HG02885 (cell line): ENCODE data around the gene FIG4.
A peak's percentile ranks its signal among the peaks of the same experiment; 100 is the strongest.
"Not testable (repeated sequence)": the region's sequence is repeated elsewhere in the genome, so short reads cannot be mapped to it uniquely, and the experiment has no call there.

ENCODE experiments used
- ATAC-seq: cut with Tn5 transposase; IDR thresholded peaks from one replicate; pipeline ENCODE4 v1.9.1; 2021; ENCODE audit warnings: mild to moderate bottlenecking; ENCODE audit not compliant: unreplicated experiment, poor library complexity

Gene FIG4

GRCh38 chr6:109793021-109793420 lies 101.9 kb downstream of the FIG4 start:
- no peak for ATAC-seq

DNA sequence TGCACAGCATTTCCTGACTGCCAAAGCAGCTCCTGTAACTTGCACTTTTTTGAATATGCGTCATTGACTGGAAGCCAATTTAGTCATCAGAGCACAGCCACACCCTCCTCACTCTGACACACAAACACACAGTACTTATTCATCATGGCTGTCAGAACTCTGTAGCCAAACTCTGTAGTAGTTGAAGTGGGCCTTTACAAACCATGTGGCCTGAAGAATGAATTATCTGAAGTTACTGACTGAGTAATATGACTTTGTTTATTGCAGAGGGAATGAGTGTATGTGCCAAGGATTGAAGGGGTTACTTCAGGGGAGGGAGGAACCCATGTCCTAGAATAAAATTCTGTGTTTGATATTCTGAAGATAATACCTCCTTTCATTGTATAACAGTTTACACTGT lies 102.7 kb downstream of the FIG4 start:
- ATAC-seq: peak; percentile 49

GRCh38 chr6:109794201-109794923 lies 103.3 kb downstream of the FIG4 start:
- peak; percentile 70 for ATAC-seq

DNA sequence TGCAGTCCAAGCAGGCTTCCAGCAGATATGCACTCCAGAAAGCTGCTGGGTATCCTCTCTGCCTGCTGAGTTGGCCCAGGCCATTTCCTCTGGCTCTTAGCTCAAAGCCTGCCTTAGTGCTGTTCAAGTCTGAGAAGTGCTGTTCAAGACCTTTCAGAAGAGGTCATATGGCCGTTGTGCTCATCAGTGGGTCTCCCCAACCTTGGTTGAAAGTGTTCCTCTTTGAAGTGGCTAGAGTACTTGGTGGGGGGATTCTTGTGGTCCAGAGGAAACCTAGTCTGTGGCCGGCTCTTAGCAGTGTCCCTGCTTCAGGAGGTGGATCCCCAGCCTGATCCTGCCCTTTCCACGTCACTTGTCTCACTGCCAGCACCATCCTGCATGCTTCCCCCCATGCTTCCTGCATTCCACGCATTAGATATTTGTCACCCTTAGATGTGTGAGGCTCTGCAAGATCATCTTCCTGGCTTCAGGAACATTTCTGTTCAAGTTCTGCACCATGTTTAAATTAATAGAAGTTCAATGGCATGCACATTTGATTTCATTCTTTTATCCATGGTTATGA lies 105.0 kb downstream of the FIG4 start:
- peak; percentile 38 for ATAC-seq

- no peak for ATAC-seq
Measured at GRCh38 chr6:109799129-109799528, 108.0 kb downstream of the FIG4 start.

DNA sequence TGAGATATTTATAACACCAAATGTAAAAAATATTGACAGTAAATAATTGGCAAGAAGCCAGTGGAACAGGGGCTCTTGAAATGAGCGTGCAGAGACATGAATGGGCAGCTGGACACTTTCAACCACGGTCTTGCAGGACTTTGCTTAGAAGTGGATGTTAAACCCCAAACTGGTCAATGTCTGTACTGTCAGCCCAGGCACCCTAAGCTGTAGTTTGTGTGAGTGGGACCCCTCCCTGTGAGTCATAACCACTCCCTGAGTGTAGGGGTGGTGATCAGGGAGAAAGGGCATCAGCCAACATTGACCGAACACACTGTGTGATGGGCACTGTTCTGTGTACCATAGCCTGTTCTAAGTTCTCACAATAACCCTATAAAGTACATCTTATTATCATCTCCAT lies 108.6 kb downstream of the FIG4 start:
- ATAC-seq: no peak

GRCh38 chr6:109800771-109801170 lies 109.7 kb downstream of the FIG4 start:
- no peak for ATAC-seq

DNA sequence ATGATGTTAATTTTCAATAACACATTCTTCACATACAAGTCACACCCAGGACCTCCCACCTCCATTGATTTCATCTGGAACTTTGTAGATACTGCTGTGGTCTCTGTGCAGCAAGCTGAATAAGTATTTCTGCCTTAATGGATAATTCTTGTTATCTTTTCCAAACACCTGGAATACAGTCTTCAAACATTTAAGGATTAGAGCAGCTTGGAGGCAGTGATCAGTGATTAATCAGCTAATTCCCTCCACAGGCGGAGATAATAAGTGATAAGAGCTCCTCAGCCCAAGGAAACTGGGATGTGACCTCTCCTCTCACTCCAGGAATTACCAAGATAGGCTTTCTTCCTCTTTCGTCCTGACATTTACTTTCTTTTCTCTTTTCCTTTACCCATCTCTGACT lies 110.7 kb downstream of the FIG4 start:
- ATAC-seq: no peak

GRCh38 chr6:109804020-109804419 lies 112.9 kb downstream of the FIG4 start:
- ATAC-seq: no peak

GRCh38 chr6:109807881-109808280 lies 116.8 kb downstream of the FIG4 start:
- no peak for ATAC-seq

- peak; percentile 41 for ATAC-seq
Measured at GRCh38 chr6:109808837-109809236, 117.7 kb downstream of the FIG4 start.

GRCh38 chr6:109815054-109815453 lies 124.0 kb downstream of the FIG4 start:
- ATAC-seq: no peak

- no peak for ATAC-seq
Measured at GRCh38 chr6:109816452-109817374, 125.6 kb downstream of the FIG4 start.

- peak; percentile 79 for ATAC-seq
Measured at GRCh38 chr6:109820706-109821350, 129.7 kb downstream of the FIG4 start.

- no peak for ATAC-seq
Measured at GRCh38 chr6:109821428-109821827, 130.3 kb downstream of the FIG4 start.

DNA sequence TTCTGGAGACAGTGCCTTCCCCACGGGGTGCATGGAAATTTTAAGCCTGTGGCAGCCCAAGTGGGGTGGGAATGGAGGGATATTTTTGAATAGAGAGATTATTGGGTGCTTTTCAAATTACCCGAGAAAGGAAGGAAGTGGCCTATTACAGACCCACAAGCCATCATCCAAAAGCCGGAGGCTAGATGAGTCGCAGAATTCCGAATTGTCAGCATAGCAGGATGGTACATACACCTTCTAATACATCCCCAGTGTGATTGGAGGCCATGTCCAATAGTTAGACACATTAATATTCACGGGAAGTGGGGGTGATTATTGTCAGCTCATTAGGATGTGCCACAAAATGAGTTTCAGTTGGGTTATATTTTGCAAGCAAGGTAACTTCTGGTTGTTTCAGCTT lies 133.0 kb downstream of the FIG4 start:
- no peak for ATAC-seq

DNA sequence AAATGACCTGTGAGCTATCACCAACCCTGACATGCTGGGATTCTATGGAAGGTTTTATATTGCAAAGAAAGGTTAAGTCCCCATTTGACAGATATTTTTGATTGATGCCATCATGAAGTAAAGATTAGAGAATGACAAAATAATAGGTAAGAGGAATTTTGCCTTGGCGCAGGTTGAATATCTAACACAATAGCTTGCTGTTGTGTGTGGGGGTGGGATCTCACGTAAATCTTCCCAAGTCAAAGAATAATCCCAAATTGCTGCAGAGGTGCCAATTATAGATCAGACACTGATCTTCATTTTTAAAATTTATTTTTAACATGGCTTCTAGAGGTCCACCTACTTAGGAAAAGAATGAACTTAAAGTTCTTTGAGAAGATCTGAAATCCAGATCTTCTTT lies 135.5 kb downstream of the FIG4 start:
- no peak for ATAC-seq

DNA sequence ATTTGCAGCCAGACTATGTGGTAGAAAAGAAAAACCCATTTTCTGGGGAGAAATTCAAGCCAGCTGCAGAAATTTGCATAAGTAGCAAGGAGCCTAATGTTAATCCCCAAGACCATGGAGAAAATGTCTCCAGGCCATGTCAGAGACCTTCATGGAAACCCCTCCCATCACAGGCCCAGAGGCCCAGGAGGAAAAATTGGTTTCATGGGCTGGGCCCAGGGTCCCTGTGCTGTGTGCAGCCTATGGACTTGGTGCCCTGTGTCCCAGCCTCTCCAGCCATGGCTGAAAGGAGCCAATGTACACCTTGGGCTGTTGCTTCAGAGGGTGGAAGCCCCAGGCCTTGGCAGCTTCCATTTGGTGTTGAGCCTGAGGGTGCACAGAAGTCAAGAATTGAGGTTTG lies 140.3 kb downstream of the FIG4 start:
- ATAC-seq: not testable (repeated sequence)

DNA sequence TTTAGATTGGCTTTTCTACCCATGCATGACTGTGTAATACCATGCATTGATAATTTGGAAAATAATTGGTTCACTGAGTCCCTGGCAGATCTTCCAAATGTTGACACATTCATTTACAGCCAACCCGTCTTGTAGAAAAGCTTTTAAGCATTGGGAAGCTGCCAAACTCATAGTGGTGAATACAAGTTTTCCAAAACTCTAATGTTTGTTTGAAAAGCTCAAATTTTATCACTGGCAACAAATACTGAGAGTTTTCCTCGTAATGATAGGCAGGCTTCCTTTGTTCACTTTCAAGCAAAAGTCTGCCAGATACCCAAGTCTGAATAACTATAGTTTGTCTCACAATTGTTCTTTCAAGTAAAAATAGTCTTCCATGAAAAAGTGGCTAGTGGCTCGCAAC lies 143.0 kb downstream of the FIG4 start:
- no peak for ATAC-seq

DNA sequence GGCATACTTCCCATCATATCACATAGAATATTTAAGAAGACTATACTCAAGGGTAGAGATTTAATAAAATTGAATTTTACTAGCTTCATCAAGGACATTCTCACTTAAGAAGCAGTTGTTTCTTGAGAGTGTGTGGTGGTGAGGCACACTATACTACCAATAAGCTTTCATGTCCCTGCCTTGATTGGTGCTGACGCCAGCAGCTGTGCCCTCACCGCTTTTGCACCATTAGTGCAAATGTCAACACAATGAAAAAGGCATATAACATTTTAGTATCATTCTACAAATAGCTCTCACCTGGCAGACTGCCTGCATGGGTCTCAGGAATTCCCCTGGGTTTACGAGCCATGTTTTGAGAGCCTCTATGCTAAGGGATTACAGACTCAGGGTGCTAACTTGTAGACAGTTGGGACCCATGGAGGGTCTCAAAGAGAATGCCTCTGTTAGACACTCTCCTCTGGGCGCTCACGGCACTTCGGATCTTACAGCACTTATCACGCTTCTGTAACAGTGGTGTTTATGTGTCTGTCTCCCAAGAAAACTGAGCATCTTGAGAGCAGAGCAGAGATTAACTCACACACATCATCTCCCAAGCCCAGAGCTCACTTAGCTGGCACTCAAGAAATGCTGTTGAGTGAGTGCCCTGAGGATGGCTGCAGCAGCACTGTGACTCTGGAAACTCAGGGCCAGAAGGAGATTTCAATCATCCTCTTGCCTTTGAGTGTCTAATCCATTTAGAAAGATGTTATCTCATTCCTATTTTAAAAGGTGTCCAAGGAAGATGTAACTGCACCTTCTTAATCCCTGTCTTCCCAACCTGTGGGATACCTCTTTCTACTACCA lies 143.7 kb downstream of the FIG4 start:
- ATAC-seq: no peak
